Measurements from ENCODE around the gene AP1S2. TPM values are rescaled to one million over a fixed set of nuclear protein-coding genes. Genes with fewer than 3 reads are reported as not detected.
A peak's percentile ranks its signal among the peaks of the same experiment; 100 is the strongest.

Gene AP1S2
- total RNA-seq, 1 experiment from 2014 or later, result 160 TPM

DNA sequence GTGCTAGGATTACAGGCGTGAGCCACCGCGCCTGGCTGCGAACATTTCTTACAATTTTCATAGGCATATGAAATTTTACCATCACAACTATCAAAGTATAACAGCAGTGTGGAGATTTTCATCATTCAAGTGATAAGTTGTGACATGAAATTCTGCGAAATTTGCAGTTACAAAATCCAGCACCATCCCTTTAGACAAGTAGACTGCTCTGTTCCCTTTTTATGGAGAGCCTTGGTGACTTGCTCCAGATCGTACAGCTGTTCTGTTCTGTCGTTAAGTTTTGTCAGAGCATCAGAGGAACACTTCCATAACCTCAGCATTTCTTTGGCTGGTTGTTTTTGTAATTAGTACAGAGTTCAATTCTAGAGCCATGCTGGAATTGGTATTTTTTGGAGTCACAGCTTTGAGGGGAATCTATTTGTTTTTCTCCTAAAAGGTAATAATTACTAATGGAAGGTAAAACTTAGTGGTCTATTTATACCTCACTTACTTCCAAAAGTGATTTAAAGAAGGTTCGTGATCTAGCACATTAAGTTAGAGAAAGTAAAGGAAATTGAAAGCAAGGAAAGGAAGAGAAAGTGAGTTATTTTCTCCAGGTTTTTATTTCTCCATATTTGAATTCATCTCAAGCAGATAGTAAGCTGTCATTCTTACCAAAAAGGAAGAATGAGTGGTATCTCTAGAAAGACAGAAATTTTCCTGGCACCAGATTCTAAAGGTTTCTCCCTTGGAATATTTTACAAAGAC, 42.2 kb downstream of the AP1S2 start:
- no peak for DNase-seq (ENCODE audit: low read depth)

GRCh38 chrX:15808254-15808653, 46.4 kb downstream of the AP1S2 start:
- DNase-seq (ENCODE audit: low read depth), result no peak

DNA sequence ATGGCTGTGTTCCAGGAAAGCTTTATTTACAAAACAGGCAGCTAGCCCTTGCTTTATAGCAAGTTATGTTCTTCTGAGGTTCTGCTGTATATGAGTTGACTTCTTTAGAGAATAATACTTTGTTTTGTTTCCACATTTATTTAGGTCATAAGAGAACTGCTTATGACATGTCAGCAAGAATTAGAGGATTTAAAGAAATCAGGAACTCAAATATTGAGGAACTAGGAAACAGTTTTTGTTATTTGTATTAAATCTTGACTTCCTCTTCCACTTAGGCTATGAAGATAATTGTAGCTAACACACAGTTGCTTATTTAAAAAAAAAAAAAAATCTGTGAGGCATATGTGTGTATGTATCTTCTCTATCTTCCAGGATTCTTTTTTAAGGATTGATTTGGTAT, 50.0 kb downstream of the AP1S2 start:
- no peak for DNase-seq (ENCODE audit: low read depth)

GRCh38 chrX:15797707-15798106, 56.9 kb downstream of the AP1S2 start:
- DNase-seq (ENCODE audit: low read depth), result no peak

- DNase-seq (ENCODE audit: low read depth), result no peak
These were observed 63.8 kb downstream of the AP1S2 start for GRCh38 chrX:15790769-15791290.

GRCh38 chrX:15789979-15790768, 64.4 kb downstream of the AP1S2 start, which contains the start of gene ZRSR2:
Gene ZRSR2, plus strand, starts transcription at chrX:15790484. Its CDS starts 12 bp downstream, at chrX:15790496.
- DNase-seq (ENCODE audit: low read depth), result peak; percentile 72

DNA sequence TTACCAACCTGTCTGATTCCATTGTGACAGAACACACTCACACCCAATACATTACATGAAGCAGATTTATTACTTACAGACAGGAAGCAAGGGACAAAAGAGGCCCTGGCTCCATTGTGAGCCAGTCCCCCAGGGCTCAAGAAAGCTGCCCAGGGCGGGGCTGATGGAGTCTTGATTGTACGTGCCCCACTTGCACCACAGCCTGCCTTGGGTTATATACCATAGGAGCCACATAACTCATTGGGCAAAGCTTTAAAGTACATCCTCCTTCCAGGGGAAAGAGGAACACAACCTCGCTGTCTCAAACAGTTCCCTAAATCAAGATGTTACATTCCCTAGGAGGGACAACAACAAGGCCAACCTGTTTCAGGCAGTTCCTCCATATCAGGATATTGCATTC, 67.7 kb downstream of the AP1S2 start:
- no peak for DNase-seq (ENCODE audit: low read depth)

DNA sequence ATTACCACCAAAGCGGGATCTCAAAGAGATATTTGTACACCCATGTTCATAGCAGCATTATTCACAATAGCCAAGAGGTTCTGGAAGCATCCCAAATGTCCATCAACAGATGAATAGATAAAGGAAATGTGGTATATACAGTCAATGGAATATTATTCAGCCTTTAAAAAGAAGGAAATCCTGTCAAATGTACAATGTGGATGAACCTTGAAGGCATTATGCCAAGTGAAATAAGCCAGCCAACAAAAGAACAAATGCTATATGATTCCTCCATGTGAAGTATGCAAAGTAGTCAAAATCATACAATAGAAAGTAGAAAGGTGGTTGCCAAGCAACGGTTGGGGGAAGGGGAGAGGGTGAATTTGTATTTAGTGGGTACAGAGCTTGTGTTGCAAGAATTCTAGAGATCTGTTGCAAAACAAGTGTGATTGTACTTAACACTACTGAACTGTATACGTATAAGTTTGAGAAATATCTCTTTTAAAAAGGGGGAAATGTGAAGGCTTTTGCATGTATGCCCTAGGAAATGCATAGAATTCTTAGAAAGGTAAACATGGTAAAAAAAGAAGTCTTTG, 69.3 kb downstream of the AP1S2 start:
- DNase-seq (ENCODE audit: low read depth), result no peak

GRCh38 chrX:15781961-15782699, 72.5 kb downstream of the AP1S2 start:
- peak; percentile 24 for DNase-seq (ENCODE audit: low read depth)

Other genes starting within 250 kb of the AP1S2 start
- 0.12 and 0.20 TPM in 2 replicates for gene CLTRN, start 190.0 kb downstream of the AP1S2 start, total RNA-seq (2014; rRNA removed; shearing (Covaris generic))
- gene CA5B, start 116.5 kb downstream of the AP1S2 start, total RNA-seq (2014; rRNA removed; shearing (Covaris generic)), result 29.6 and 35.7 TPM in 2 replicates
- gene ZRSR2, start 64.3 kb downstream of the AP1S2 start, total RNA-seq (2014; rRNA removed; shearing (Covaris generic)), result 2.8 and 4.5 TPM in 2 replicates

Measured in RPMI7951 (cell line).